Hepatocyte (in vitro differentiated cells): ENCODE results near the gene RASGRF1.

Source experiments
- CTCF ChIP-seq: fragments of 200-600 bp; sonication (generic); IDR thresholded peaks from 2 replicates; pipeline ENCODE4 v1.5.1; 2016; ENCODE audit warnings: antibody characterized with exemption, mild to moderate bottlenecking; ENCODE audit not compliant: poor library complexity
- EZH2 ChIP-seq: fragments of 200-600 bp; sonication (generic); IDR thresholded peaks from 2 replicates; pipeline ENCODE4 v1.6.1; 2016; ENCODE audit warnings: antibody characterized with exemption, mild to moderate bottlenecking, borderline replicate concordance
- EZH2phosphoT487 ChIP-seq: fragments of 200-600 bp; sonication (generic); IDR thresholded peaks from one replicate; pipeline ENCODE4 v1.6.1; 2018; ENCODE audit warnings: antibody characterized with exemption, mild to moderate bottlenecking, low read depth, moderate library complexity; ENCODE audit not compliant: unreplicated experiment, severe bottlenecking

- TF ChIP-seq CTCF, result no peak
- no peak for TF ChIP-seq EZH2
- TF ChIP-seq EZH2phosphoT487, result no peak
These were observed 100.8 kb downstream of the RASGRF1 start for GRCh38 chr15:78989701-78990240.
